ENCODE results near the gene CABP4. TPM values are rescaled to one million over a fixed set of nuclear protein-coding genes. Genes with fewer than 3 reads are reported as not detected.

Gene CABP4
- total RNA-seq, 8 experiments from 2014 or later = 0.16 to 0.62 (median 0.20) TPM; not detected in 1

DNA sequence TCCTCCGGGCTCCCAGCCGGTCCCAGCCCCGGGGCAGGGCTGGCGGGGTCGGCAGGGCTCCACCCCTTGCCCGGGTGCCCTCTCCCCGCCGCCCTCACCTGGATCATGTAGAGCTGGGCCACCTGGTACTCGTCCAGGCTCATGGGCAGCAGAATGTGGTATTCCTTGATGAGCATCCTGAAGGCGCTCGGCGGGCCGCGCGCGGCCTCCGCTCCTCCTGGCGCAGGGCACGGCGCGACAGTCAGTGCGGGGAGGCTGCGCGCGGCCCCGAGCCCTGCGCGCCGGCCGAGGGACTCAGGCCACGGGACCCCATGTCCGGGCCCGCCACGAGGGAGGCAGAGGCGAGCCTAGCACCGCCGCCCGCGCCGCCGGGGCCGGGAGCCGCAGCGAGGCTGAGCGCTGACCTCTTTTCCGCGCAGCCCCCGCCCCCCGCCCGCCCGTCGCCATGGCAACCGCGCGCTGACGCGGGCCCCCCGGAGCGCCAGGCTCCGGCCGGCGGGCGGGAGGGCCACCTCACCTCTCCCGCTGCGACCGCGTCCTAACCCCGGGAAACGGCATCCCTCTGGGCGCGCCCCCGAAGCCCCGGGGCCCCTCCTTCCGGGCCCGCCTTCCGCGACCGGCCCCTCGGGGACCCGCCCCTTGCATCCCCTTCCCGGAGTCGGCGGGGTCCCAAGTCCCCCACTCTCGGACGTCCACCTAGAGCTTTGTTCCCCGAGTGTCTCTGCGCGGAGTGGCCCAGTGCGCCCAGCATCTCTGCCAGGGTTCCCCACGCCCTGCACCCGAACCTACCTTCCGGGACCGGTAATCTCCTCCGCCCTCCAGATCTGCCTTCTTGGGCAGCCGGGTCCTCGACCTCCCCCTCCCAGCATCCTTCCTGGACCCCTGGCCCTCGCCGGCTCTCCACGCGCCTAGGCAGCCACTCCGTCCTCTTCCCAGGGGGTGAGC is 49.1 kb downstream of the CABP4 start:
- Histone ChIP-seq H3K4me1 (replicated peaks in 1 of 2) (peaks cover 20 to 29% of the 10 kb centered on the region in 2 donors), H3K27ac (peak overlapping the region; percentile 49 to 76), H3K4me3 (peak overlapping the region; percentile 46 to 72 (median 59))
- in situ Hi-C loops (cut with MboI; ENCODE audit: low pct_unique_long_range_greater_than_20kb in 2 of 9, low sequenced_read_pairs in 9 of 9, unreplicated experiment in 9 of 9) = no loop called here
- ATAC-seq (replicated peaks in 6 of 8) = peak in 7 of 8 experiments; percentile 0 to 15 (median 9)
- WGBS, 10 experiments = 0 to 3% (median 0%) methylated on average over 6 to 9 of the region's 101 CpGs; no CpG with 5 or more reads in 7 of the 10 experiments

DNA sequence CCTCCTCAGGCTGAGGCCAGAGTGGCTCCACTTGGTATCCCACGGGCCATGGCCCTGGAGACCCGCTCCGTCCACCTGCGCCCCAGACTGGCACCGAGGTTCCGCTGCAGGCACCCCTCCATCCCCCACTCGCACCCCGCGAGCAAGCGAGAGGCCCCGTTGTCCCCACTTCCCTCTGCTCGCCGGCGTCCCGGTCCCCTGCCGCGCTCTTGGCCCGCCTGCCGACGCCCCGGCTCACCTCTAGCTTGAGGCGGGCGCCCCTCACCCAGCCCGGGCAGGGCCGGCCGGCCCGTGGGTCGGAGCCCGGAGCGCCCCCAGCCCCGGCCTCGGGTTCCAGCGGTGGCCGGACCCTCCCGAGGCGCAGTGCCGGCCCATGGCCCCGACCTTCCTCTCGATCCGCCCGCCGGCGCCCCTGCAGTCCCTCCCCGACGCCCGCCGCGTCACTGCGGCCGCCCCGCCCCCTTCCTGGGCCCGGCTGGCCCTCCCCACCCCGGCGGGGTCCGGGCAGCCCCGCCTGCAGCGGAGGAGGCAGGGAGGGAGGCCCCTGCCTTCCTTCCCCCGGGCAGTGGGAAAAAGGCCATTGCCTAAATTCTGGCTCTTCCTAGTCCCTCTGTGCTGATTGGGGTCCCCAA is 49.9 kb downstream of the CABP4 start, which contains the start of gene PITPNM1:
TSS of gene PITPNM1 (minus strand) at position 414 of the 632 bp plus-strand sequence. CDS start 1,183 bp downstream, outside the sequence.
- Histone ChIP-seq H3K4me3 (peak within 1 kb of the TSS; percentile 46 to 72 (median 59)), H3K4me1 (replicated peaks in 1 of 2) (peaks cover 20 to 29% of the 10 kb centered on the region in 2 donors), H3K27ac (peak within 1 kb of the TSS; percentile 49 to 76)
- peak; percentile 3 to 25 (median 11) for ATAC-seq (replicated peaks in 6 of 8)
- in situ Hi-C loops (cut with MboI; ENCODE audit: low pct_unique_long_range_greater_than_20kb in 2 of 9, low sequenced_read_pairs in 9 of 9, unreplicated experiment in 9 of 9) = no loop called here
- WGBS, 10 experiments = no CpG with 5 or more reads among the region's 58 CpGs

DNA sequence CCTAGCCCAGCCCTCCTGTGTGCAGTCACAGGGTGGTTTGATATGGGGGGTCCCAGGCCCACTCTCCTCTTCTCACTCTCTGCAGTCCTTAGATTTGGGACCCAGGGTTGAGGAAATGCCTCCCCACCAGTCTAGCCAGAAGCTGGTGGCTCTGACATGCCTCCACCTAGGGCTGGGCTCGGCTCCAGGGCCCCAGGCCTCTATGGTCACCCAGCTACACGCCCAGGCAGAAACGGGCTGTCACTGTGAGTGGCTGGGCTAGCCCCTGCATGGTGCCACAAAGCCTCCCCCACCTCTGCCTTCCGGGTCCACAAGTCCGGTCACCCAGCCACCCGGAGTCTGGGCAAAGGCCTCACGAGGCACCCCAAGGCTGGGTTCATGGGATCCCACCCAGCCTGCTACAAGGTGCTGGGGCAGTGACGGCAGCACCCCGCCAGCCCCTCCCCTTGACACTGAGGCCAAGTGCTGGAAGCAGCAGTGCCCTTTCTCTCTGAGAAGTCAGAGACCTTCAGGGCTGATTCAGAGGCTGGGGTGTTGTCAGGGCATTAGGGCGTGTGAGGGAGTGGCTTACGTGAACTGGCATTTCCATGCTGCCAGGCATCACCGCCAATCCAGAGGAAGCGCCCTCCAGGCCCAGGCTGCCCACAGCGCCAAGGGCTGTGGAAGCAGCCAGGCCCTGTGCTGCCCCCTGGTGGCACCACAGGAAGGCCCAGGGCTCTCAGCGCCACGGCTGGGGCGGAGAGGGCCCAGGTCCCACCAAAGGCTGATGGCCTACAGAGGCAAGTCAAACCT is 50.6 kb downstream of the CABP4 start:
- WGBS, 10 experiments = 0 to 33% (median 15%) methylated on average over 1 to 7 of the region's 17 CpGs; no CpG with 5 or more reads in 2 of the 10 experiments
- H3K4me1 ChIP-seq (replicated peaks in 1 of 2) = peaks cover 20 to 29% of the 10 kb centered on the region in 2 donors
- peak overlapping the region; percentile 49 to 76 for H3K27ac ChIP-seq
- peak; percentile 10 to 39 (median 30) for ATAC-seq (replicated peaks in 6 of 8)
- in situ Hi-C loops (cut with MboI; ENCODE audit: low pct_unique_long_range_greater_than_20kb in 2 of 9, low sequenced_read_pairs in 9 of 9, unreplicated experiment in 9 of 9) = no loop called here
- peak overlapping the region; percentile 46 to 72 (median 59) for H3K4me3 ChIP-seq

DNA sequence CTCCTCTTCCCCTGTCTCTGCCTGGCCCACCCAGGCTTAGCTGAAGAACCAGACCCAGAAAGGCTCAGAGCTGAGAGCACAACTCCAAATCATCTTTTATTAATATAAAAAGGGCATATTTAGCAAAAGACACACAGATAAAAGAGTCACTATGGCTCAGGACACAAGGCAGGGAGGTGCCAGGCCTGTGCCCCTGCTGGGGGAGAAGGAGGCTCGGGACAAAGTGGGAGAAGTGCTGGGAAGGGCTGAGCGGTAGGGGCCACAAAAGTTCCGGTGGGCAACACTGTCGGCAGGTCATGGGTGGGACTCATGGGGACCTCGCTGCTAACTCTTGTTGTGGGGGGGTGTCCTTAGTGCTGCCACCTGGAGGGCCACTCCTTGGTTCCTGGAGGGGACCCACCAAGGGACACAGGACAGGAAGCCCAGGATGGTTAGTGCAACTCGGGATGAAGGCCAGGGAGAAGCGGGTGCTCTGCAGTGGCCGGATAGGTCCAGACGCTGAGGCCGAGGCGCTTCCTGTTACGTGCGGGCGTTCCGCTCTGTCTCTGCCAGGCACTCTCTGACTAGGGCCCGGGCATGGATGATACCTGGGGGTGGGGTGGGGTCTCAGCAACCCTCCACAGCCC is 51.4 kb downstream of the CABP4 start:
- peaks cover 20 to 29% of the 10 kb centered on the region in 2 donors for H3K4me1 ChIP-seq (replicated peaks in 1 of 2)

DNA sequence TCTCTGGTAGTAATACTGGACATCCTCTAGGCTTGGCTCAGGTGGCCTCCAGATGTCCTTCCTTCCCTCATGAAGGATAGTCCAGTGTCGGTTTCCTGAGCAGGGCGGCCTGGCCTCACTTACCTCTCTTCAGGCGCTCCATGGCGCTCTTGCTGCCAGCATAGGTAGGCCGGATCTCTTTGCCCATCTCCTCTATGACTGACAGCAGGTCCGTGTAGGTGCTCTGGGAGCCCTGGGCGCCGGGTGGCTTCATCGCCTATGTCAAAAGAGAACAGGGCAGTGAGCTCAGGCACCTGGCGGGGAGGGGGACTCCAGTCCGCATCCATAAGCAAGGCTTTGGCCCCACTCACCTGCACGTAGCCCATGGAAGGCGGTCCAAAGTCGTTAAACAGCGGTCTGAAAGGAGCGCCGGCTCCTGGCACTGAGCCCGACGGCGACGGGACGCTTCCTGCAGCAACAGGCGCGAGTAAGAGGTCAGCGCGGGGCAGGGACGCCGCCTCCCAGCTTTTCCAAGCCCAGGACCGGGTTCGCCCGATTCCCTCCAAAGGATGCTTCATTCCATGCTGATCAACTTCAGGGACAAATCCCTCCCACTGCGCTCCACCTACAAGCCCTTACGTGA is 52.2 kb downstream of the CABP4 start:
- Histone ChIP-seq H3K27ac (peak overlapping the region; percentile 63 to 76), H3K4me1 (replicated peaks in 1 of 2) (peaks cover 20 to 29% of the 10 kb centered on the region in 2 donors), H3K4me3 (peak overlapping the region; percentile 84 to 97 (median 90))
- in situ Hi-C loops (cut with MboI; ENCODE audit: low pct_unique_long_range_greater_than_20kb in 2 of 9, low sequenced_read_pairs in 9 of 9, unreplicated experiment in 9 of 9) = no loop called here
- WGBS, 10 experiments = 0 to 71% (median 53%) methylated on average over 1 to 4 of the region's 33 CpGs; no CpG with 5 or more reads in 6 of the 10 experiments
- ATAC-seq (replicated peaks in 6 of 8) = peak in 1 of 8 experiments; percentile 16

More for the DNA sequence above, 51.4 kb downstream of the CABP4 start:
- no peak for ATAC-seq (replicated peaks in 6 of 8)
- in situ Hi-C loops (cut with MboI; ENCODE audit: low pct_unique_long_range_greater_than_20kb in 2 of 9, low sequenced_read_pairs in 9 of 9, unreplicated experiment in 9 of 9) = no loop called here
- 20 to 100% (median 95%) methylated on average over 1 to 4 of the region's 16 CpGs; no CpG with 5 or more reads in 7 of the 10 experiments for WGBS, 10 experiments
- peak overlapping the region in 2 of 5 donors; percentile 59 to 72 for H3K4me3 ChIP-seq
- H3K27ac ChIP-seq = no peak overlapping the region

DNA sequence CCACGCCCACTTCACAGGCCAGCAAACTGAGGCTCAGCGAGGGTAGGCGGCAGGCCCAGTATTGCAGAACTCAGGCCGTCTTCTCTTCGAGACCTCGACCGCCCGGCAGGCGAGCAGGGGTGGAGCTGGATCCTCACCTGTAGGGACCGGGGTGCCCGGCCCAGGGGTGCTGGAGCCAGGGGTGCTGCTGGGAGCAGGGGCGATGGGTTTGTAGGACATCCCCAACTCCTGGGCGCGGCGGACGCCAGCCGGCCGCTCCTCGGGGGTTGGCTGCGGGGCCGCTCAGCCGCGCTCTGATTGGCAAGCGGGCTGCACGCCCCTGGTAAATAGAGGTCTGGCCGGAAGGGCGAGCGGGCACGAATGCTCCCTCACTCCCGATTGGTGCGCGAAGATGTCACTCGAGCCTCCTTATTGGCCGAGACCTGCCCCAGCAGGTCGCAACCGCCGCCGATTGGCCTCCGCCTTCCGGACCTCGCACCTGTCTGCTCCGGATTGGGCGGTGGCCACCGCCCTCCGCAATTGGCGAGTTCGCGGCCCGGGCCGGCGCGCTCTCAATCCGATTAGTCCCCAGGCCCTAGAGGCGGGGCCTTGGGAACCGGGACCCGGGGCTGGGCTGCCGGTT is 52.8 kb downstream of the CABP4 start, which contains the start of gene CDK2AP2:
TSS of gene CDK2AP2 (minus strand) at position 299 of the 622 bp plus-strand sequence. CDS start at position 219, 80 bp downstream.
- peak; percentile 64 to 84 (median 79) for ATAC-seq (replicated peaks in 6 of 8)
- WGBS, 10 experiments = 0 to 4% (median 1%) methylated on average over 4 to 19 of the region's 57 CpGs; no CpG with 5 or more reads in 6 of the 10 experiments
- Histone ChIP-seq H3K4me3 (peak within 1 kb of the TSS; percentile 84 to 97 (median 90)), H3K4me1 (replicated peaks in 1 of 2) (peaks cover 14 to 25% of the 10 kb centered on the region in 2 donors), H3K27ac (peak within 1 kb of the TSS; percentile 96 to 99)
- in situ Hi-C loops (cut with MboI; ENCODE audit: low pct_unique_long_range_greater_than_20kb in 2 of 9, low sequenced_read_pairs in 9 of 9, unreplicated experiment in 9 of 9) = no loop called here

DNA sequence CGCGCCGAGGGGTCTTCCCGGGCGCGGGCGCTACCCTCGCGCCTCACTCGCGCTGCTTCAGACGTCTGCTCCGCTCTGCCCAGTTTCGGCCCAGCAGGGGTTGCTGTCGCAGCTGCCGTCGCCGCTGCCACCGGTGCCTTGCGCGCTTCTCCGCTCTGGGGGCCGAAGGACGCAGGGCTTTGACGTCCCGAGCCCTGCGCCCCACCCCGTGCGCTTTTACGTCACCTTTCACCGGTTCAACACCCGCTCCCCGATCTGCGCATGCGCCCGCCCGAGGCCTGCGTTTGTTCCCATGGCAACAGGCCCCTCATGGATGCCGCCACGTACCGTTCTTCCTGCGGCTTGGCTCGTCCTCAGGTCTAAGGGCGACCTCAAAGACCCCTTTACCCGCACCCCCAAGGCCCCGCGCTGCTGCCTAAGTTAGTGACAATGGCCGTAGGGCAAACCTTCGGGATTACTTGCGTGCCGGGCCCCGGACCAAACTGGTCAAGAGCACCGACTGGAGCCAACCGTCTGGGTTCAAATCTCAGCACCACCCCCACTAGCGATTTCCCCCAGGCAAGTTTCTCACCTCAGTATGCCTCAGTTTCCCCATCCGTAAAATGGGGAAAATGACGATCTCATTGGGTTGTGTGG is 53.5 kb downstream of the CABP4 start:
- Histone ChIP-seq H3K27ac (peak overlapping the region; percentile 96 to 99), H3K4me3 (peak overlapping the region; percentile 84 to 97 (median 90)), H3K4me1 (replicated peaks in 1 of 2) (peaks cover 11 to 19% of the 10 kb centered on the region in 2 donors)
- WGBS, 10 experiments = 0% methylated on average over 3 to 22 of the region's 57 CpGs; no CpG with 5 or more reads in 7 of the 10 experiments
- in situ Hi-C loops (cut with MboI; ENCODE audit: low pct_unique_long_range_greater_than_20kb in 2 of 9, low sequenced_read_pairs in 9 of 9, unreplicated experiment in 9 of 9) = no loop called here
- ATAC-seq (replicated peaks in 6 of 8) = peak; percentile 23 to 52 (median 42)

DNA sequence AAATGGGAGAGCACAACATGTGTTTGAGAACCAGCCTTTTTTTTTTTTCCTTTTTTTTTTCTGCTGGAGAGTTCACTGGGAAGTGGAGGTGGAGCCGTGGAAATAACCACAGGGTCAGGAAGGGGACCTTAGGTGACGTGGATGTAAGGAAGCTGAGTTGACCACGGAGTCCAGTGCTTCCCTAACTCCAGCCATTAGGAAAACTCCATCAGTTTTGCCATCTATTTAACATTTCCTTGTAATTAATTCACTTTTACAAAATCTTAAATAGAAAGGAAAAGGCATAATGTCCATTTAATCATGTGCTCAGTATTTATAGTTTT is 54.8 kb downstream of the CABP4 start:
- H3K4me3 ChIP-seq = no peak overlapping the region
- peaks cover 11 to 19% of the 10 kb centered on the region in 2 donors for H3K4me1 ChIP-seq (replicated peaks in 1 of 2)
- in situ Hi-C loops (cut with MboI; ENCODE audit: low pct_unique_long_range_greater_than_20kb in 2 of 9, low sequenced_read_pairs in 9 of 9, unreplicated experiment in 9 of 9) = no loop called here
- no peak overlapping the region for H3K27ac ChIP-seq
- no peak for ATAC-seq (replicated peaks in 6 of 8)
- WGBS, 10 experiments = 20 to 100% (median 67%) methylated on average over 1 to 3 of the region's 3 CpGs; no CpG with 5 or more reads in 1 of the 10 experiments
